OCI-LY3 (cell line): ENCODE results near the gene RORB.

ENCODE experiments used
- H2AFZ ChIP-seq: fragments of 200-600, 300-600 bp; shearing (Covaris generic); 2 replicates; pipeline ENCODE4 v1.6.0; 2014; ENCODE audit warnings: antibody characterized with exemption, low read depth, low read length
- H3K27ac ChIP-seq: fragments of 200-600, 300-600 bp; sonication (generic); 2 replicates; pipeline ENCODE4 v1.5.1; 2014; ENCODE audit warnings: mild to moderate bottlenecking, low read length, moderate library complexity, mixed read lengths
- H3K27me3 ChIP-seq: fragments of 200-600, 300-600 bp; sonication (generic); 2 replicates; pipeline ENCODE4 v1.6.1; 2014; ENCODE audit warnings: low read depth, low read length, mixed read lengths
- H3K36me3 ChIP-seq: fragments of 200-600, 300-600 bp; sonication (generic); replicated peaks from 2 replicates; pipeline ENCODE3; 2014; ENCODE audit warnings: low read depth, low read length, mixed read lengths
- H3K4me1 ChIP-seq: fragments of 300-600, 200-600 bp; sonication (generic); 2 replicates; pipeline ENCODE4 v1.6.1; 2014; ENCODE audit warnings: low read length, mixed read lengths
- H3K4me2 ChIP-seq: fragments of 200-600, 300-600 bp; sonication (generic); 2 replicates; pipeline ENCODE4 v1.6.1; 2014; ENCODE audit warnings: low read length, mixed read lengths
- H3K4me3 ChIP-seq: fragments of 300-600, 200-600 bp; sonication (generic); 2 replicates; pipeline ENCODE4 v1.5.1; 2014; ENCODE audit warnings: antibody characterized with exemption, mild to moderate bottlenecking, low read length, moderate library complexity
- H3K79me2 ChIP-seq: fragments of 300-600, 200-600 bp; shearing (Covaris generic); 2 replicates; pipeline ENCODE4 v1.6.1; 2014; ENCODE audit warnings: mild to moderate bottlenecking, low read length, mixed read lengths
- H3K9ac ChIP-seq: fragments of 300-600, 200-600 bp; shearing (Covaris generic); 2 replicates; pipeline ENCODE4 v1.6.0; 2014; ENCODE audit warnings: mild to moderate bottlenecking, low read length, moderate library complexity
- H3K9me3 ChIP-seq: fragments of 200-600, 300-600 bp; shearing (Covaris generic); 2 replicates; pipeline ENCODE4 v1.6.1; 2014; ENCODE audit warnings: low read length, mixed read lengths; ENCODE audit not compliant: insufficient read depth
- H4K20me1 ChIP-seq: fragments of 200-600, 300-600 bp; sonication (generic); 2 replicates; pipeline ENCODE4 v1.6.1; 2016; ENCODE audit warnings: low read length, mixed read lengths; ENCODE audit not compliant: insufficient read depth
- EZH2phosphoT487 ChIP-seq: fragments of 200-600 bp; shearing (Covaris generic); IDR thresholded peaks from 2 replicates; pipeline ENCODE4 v1.6.1; 2018; ENCODE audit warnings: antibody characterized with exemption, mixed run types, low read depth
- TF ChIP-seq, protein P1 (sequence below): fragments of 200-600, 300-600 bp; sonication (generic); IDR thresholded peaks from 2 replicates; pipeline ENCODE4 v1.5.1; 2014; ENCODE audit warnings: antibody characterized with exemption, low read length, low read depth

Gene RORB

GRCh38 chr9:74644023-74644422 is 146.9 kb downstream of the RORB start:
- no peak for TF ChIP-seq EZH2phosphoT487
- TF ChIP-seq, protein P1, sequence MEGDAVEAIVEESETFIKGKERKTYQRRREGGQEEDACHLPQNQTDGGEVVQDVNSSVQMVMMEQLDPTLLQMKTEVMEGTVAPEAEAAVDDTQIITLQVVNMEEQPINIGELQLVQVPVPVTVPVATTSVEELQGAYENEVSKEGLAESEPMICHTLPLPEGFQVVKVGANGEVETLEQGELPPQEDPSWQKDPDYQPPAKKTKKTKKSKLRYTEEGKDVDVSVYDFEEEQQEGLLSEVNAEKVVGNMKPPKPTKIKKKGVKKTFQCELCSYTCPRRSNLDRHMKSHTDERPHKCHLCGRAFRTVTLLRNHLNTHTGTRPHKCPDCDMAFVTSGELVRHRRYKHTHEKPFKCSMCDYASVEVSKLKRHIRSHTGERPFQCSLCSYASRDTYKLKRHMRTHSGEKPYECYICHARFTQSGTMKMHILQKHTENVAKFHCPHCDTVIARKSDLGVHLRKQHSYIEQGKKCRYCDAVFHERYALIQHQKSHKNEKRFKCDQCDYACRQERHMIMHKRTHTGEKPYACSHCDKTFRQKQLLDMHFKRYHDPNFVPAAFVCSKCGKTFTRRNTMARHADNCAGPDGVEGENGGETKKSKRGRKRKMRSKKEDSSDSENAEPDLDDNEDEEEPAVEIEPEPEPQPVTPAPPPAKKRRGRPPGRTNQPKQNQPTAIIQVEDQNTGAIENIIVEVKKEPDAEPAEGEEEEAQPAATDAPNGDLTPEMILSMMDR, result no peak
- no peaks in the 10 kb centered on the region for H3K9me3 ChIP-seq
- no peaks in the 10 kb centered on the region; the same call in 1 of the 2 replicates for H3K4me1 ChIP-seq
- no peaks in the 10 kb centered on the region for H4K20me1 ChIP-seq
- H3K27ac ChIP-seq, result no peak overlapping the region
- no peaks in the 10 kb centered on the region for H3K36me3 ChIP-seq
- no peak overlapping the region for H2AFZ ChIP-seq
- peaks cover 6% of the 10 kb centered on the region for H3K27me3 ChIP-seq
- no peaks in the 10 kb centered on the region for H3K79me2 ChIP-seq
- no peak overlapping the region for H3K4me3 ChIP-seq
- H3K4me2 ChIP-seq, result no peak overlapping the region
- H3K9ac ChIP-seq, result no peak overlapping the region

GRCh38 chr9:74645007-74645639 is 148.0 kb downstream of the RORB start:
- TF ChIP-seq, protein P1, result peak; percentile 84
- TF ChIP-seq EZH2phosphoT487, result no peak
- Histone ChIP-seq H3K4me3 (no peak overlapping the region), H3K4me1 (no peaks in the 10 kb centered on the region; the same call in 1 of the 2 replicates), H3K79me2 (no peaks in the 10 kb centered on the region), H3K27ac (no peak overlapping the region), H3K9ac (no peak overlapping the region), H4K20me1 (no peaks in the 10 kb centered on the region), H2AFZ (no peak overlapping the region), H3K36me3 (no peaks in the 10 kb centered on the region), H3K9me3 (no peaks in the 10 kb centered on the region), H3K27me3 (peaks cover 6% of the 10 kb centered on the region), H3K4me2 (no peak overlapping the region)

DNA sequence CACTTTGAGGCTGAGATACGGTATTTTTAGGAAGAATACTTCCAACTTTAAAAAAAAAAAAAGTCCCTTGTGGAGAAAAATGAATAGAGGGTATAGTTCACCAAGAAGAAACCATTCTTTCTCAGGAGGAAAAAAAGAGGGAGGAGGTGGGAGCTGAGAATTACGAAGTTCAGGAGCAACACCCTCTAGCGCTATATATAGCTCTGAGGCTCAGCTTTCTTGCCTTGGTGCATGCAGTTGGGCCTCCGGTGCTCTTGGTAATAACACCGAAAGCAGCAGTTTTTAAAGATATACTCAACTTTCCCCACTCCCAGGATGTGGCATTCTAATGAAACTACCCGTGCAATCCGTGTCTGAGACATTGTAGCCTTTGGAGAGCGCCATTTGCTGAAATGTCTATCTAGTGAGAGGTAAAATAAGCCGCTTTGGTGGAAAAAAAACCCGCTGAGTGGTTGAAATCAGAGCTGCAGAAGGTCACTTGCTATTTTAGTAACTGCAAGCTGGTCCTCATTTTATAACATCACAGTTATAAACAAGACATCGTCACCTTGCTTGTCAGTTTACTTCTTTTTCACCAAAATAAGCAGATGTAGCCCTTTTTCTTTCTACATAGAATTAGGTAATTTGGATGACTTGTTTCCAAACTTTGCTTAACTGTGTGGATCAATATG is 156.4 kb downstream of the RORB start:
- H3K4me3 ChIP-seq, result no peak overlapping the region
- H3K9ac ChIP-seq, result no peak overlapping the region
- H3K4me1 ChIP-seq, result no peaks in the 10 kb centered on the region
- H3K4me2 ChIP-seq, result no peak overlapping the region
- no peak overlapping the region for H2AFZ ChIP-seq
- no peaks in the 10 kb centered on the region for H4K20me1 ChIP-seq
- H3K27ac ChIP-seq, result no peak overlapping the region
- no peaks in the 10 kb centered on the region for H3K36me3 ChIP-seq
- H3K9me3 ChIP-seq, result no peaks in the 10 kb centered on the region
- TF ChIP-seq, protein P1, result no peak
- TF ChIP-seq EZH2phosphoT487, result no peak
- H3K79me2 ChIP-seq, result no peaks in the 10 kb centered on the region
- peaks cover 12% of the 10 kb centered on the region; the same call in 1 of the 2 replicates for H3K27me3 ChIP-seq

- no peaks in the 10 kb centered on the region for H3K4me1 ChIP-seq
These were observed 165.5 kb downstream of the RORB start for GRCh38 chr9:74662674-74663073.

More at GRCh38 chr9:74662674-74663073, 165.5 kb downstream of the RORB start:
- no peaks in the 10 kb centered on the region for H3K9me3 ChIP-seq
- no peaks in the 10 kb centered on the region for H3K36me3 ChIP-seq
- H4K20me1 ChIP-seq, result no peaks in the 10 kb centered on the region
- no peak overlapping the region for H3K4me2 ChIP-seq
- TF ChIP-seq, protein P1, result no peak
- TF ChIP-seq EZH2phosphoT487, result no peak
- no peaks in the 10 kb centered on the region for H3K79me2 ChIP-seq
- no peak overlapping the region for H2AFZ ChIP-seq
- no peak overlapping the region for H3K9ac ChIP-seq
- no peak overlapping the region for H3K27ac ChIP-seq
- no peak overlapping the region for H3K4me3 ChIP-seq
- H3K27me3 ChIP-seq, result no peaks in the 10 kb centered on the region
